GM18858 (cell line): Measurements from ENCODE around the gene KIAA1755.
A peak's percentile ranks its signal among the peaks of the same experiment; 100 is the strongest.

ENCODE experiments used
- ATAC-seq: cut with Tn5 transposase; IDR thresholded peaks from one replicate; pipeline ENCODE4 v1.9.1; 2021; ENCODE audit not compliant: unreplicated experiment

KIAA1755 gene

GRCh38 chr20:38167851-38168760, 92.4 kb downstream of the KIAA1755 start:
- no peak for ATAC-seq

GRCh38 chr20:38167328-38167850, 93.1 kb downstream of the KIAA1755 start:
- ATAC-seq = no peak

- no peak for ATAC-seq
Observed at GRCh38 chr20:38166703-38167233, 93.8 kb downstream of the KIAA1755 start.

- ATAC-seq = no peak
Observed at GRCh38 chr20:38165966-38166702, 94.4 kb downstream of the KIAA1755 start.

GRCh38 chr20:38165089-38165965, 95.2 kb downstream of the KIAA1755 start, which contains the start of gene TGM2:
Gene TGM2 (minus strand): TSS chr20:38165270. CDS start chr20:38165198, 72 bp downstream.
- peak; percentile 46 for ATAC-seq

- no peak for ATAC-seq
Observed at GRCh38 chr20:38164624-38165088, 95.9 kb downstream of the KIAA1755 start.

GRCh38 chr20:38164069-38164468, 96.5 kb downstream of the KIAA1755 start:
- no peak for ATAC-seq

GRCh38 chr20:38162878-38163875, 97.4 kb downstream of the KIAA1755 start:
- no peak for ATAC-seq

GRCh38 chr20:38162149-38162548, 98.4 kb downstream of the KIAA1755 start:
- no peak for ATAC-seq

GRCh38 chr20:38161412-38161774, 99.1 kb downstream of the KIAA1755 start:
- ATAC-seq = no peak
